ENCODE measurements around the gene PALM. TPM values are rescaled to one million over a fixed set of nuclear protein-coding genes. Genes with fewer than 3 reads are reported as not detected.

Gene PALM
- total RNA-seq, 2 donors from 2014 or later, result 32.9 to 40.8 TPM

- H3K9ac ChIP-seq (ENCODE audit: extremely low read depth, low read length, poor library complexity, severe bottlenecking), result no peak overlapping the region
- no peaks in the 10 kb centered on the region for H3K9me3 ChIP-seq (ENCODE audit: control insufficient read depth, low read length)
- no peak for TF ChIP-seq CTCF (conservative IDR thresholded peaks at IDR 0.05)
- DNase-seq, result peak; percentile 64
- no peaks in the 10 kb centered on the region for H3K4me1 ChIP-seq (ENCODE audit: control insufficient read depth, insufficient read depth, low read length)
- Mint-ChIP-seq H3K4me3 (no peak overlapping the region), H3K4me1 (no peaks in the 10 kb centered on the region), H3K27me3 (ENCODE audit: insufficient read depth) (no peaks in the 10 kb centered on the region), H3K27ac (no peak overlapping the region), H3K36me3 (ENCODE audit: low read depth) (peaks cover 3% of the 10 kb centered on the region), H3K9me3 (peaks cover 30% of the 10 kb centered on the region)
- H3K36me3 ChIP-seq (ENCODE audit: control insufficient read depth, insufficient read depth, low read length), result no peaks in the 10 kb centered on the region
- H3K4me3 ChIP-seq (ENCODE audit: low read length), result no peak overlapping the region
- H3K27me3 ChIP-seq (ENCODE audit: control insufficient read depth, insufficient read depth, low read length, poor library complexity, severe bottlenecking), result no peaks in the 10 kb centered on the region
- 83 to 91% methylated on average over 6 to 14 of the region's 14 CpGs for WGBS, 2 experiments (ENCODE audit: insufficient coverage in 1 of 2, insufficient read length in 1 of 2)
- no peak overlapping the region for H3K27ac ChIP-seq (ENCODE audit: low read depth, low read length)
Measured at GRCh38 chr19:748274-748598, 39.5 kb downstream of the PALM start.

GRCh38 chr19:749811-750210 is 41.1 kb downstream of the PALM start:
- no peaks in the 10 kb centered on the region for H3K27me3 Mint-ChIP-seq (ENCODE audit: insufficient read depth)
- no peaks in the 10 kb centered on the region for H3K27me3 ChIP-seq (ENCODE audit: control insufficient read depth, insufficient read depth, low read length, poor library complexity, severe bottlenecking)
- H3K4me3 ChIP-seq (ENCODE audit: low read length), result no peak overlapping the region
- H3K27ac Mint-ChIP-seq, result no peak overlapping the region
- no peaks in the 10 kb centered on the region for H3K9me3 ChIP-seq (ENCODE audit: control insufficient read depth, low read length)
- no peak overlapping the region for H3K4me3 Mint-ChIP-seq
- peaks cover 18% of the 10 kb centered on the region for H3K9me3 Mint-ChIP-seq
- no peaks in the 10 kb centered on the region for H3K4me1 Mint-ChIP-seq
- H3K36me3 Mint-ChIP-seq (ENCODE audit: low read depth), result peaks cover 3% of the 10 kb centered on the region
- no peak for DNase-seq
- 77 to 86% methylated on average over 8 to 14 of the region's 14 CpGs for WGBS, 2 experiments (ENCODE audit: insufficient coverage in 1 of 2, insufficient read length in 1 of 2)
- H3K27ac ChIP-seq (ENCODE audit: low read depth, low read length), result no peak overlapping the region
- H3K9ac ChIP-seq (ENCODE audit: extremely low read depth, low read length, poor library complexity, severe bottlenecking), result no peak overlapping the region
- no peaks in the 10 kb centered on the region for H3K4me1 ChIP-seq (ENCODE audit: control insufficient read depth, insufficient read depth, low read length)
- TF ChIP-seq CTCF (conservative IDR thresholded peaks at IDR 0.05), result no peak
- H3K36me3 ChIP-seq (ENCODE audit: control insufficient read depth, insufficient read depth, low read length), result no peaks in the 10 kb centered on the region

GRCh38 chr19:750640-751423 is 42.1 kb downstream of the PALM start, which contains the start of gene MISP:
Gene MISP (plus strand): TSS chr19:751112. CDS start chr19:756947, 5,835 bp downstream.
- Mint-ChIP-seq H3K4me1 (no peaks in the 10 kb centered on the region), H3K27ac (no peak within 1 kb of the TSS), H3K4me3 (no peak within 1 kb of the TSS), H3K27me3 (ENCODE audit: insufficient read depth) (no peaks in the 10 kb centered on the region), H3K36me3 (ENCODE audit: low read depth) (peaks cover 3% of the 10 kb centered on the region), H3K9me3 (peaks cover 11% of the 10 kb centered on the region)
- H3K27me3 ChIP-seq (ENCODE audit: control insufficient read depth, insufficient read depth, low read length, poor library complexity, severe bottlenecking), result no peaks in the 10 kb centered on the region
- no peak for DNase-seq
- no peaks in the 10 kb centered on the region for H3K4me1 ChIP-seq (ENCODE audit: control insufficient read depth, insufficient read depth, low read length)
- TF ChIP-seq CTCF (conservative IDR thresholded peaks at IDR 0.05), result no peak
- H3K36me3 ChIP-seq (ENCODE audit: control insufficient read depth, insufficient read depth, low read length), result no peaks in the 10 kb centered on the region
- H3K9ac ChIP-seq (ENCODE audit: extremely low read depth, low read length, poor library complexity, severe bottlenecking), result no peak within 1 kb of the TSS
- H3K27ac ChIP-seq (ENCODE audit: low read depth, low read length), result no peak within 1 kb of the TSS
- H3K9me3 ChIP-seq (ENCODE audit: control insufficient read depth, low read length), result no peaks in the 10 kb centered on the region
- no peak within 1 kb of the TSS for H3K4me3 ChIP-seq (ENCODE audit: low read length)
- WGBS, 2 experiments (ENCODE audit: insufficient coverage in 1 of 2, insufficient read length in 1 of 2), result 84 to 87% methylated on average over 12 to 30 of the region's 31 CpGs

Data from endodermal cell (in vitro differentiated cells).